Lung microvascular endothelial cell (primary cell): ENCODE measurements around the gene KCNH1. TPM values are rescaled to one million over a fixed set of nuclear protein-coding genes. Genes with fewer than 3 reads are reported as not detected.
A peak's percentile ranks its signal among the peaks of the same experiment; 100 is the strongest.

ENCODE experiments used
- DNase-seq, 2 donors: peaks; one replicate each; pipeline versions ENCODE4 v3.0.0 to v3.0.0-alpha.2; 2010; ENCODE audit warnings: low read depth in 2 of 2
- total RNA-seq: library from RNA; depleted of rRNA; stranded (reverse); fragments of >200 nt; gene quantifications from 2 replicates; pipeline ENCODE4 v1.2.1, GENCODE V29; 2014

The KCNH1 gene
- total RNA-seq, 1 donor from 2014 or later = not detected

DNA sequence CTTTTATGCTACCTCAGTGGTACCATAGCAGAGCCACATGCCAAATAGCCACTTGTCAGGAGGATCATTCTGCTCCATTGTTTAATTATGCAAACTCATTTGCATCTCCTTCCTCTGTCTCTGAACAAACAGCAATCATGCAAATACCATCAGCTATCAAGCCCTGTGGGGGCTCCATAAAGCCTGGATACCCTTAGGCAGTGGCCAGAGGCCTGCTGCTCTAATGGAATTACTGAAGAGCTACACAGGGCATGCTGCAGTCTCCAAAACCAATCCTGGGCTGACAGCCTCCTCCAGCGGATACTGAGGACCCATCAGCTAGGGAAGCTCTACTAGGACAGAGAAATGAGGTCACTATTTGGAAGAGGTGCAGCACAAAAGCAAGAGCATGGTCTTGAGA lies 376.3 kb downstream of the KCNH1 start:
- DNase-seq = no peak

DNA sequence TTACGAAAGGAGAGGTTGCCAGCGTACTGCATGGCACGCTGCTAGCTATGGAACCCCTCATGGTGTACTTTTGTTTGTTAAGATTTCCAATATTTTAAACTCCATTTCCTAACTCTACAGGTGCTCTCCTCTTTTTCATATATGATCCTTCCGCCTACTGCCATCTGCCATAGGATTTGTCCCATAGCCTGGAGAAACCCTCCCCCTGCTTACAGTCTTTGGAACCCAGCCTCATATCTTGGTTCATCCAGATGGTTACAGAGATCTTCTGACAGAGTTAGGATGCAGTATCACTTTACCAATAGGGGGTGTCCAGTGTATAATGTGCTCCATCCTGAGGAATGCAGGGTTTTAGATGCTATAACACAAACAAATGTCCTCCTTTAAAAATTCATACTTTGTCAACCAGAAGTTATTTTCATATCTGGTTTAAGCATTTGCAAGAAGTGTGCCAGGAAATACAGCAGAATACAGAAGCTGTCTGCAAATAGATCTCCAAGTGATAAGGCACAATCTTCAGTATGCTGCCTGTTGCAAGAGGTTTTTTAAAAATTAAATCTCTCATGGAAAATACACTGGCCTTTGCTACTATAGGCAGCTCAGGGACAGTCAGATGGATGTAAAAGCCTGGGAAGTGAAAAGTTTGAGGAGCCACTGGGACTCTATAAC lies 377.8 kb downstream of the KCNH1 start:
- DNase-seq = no peak

DNA sequence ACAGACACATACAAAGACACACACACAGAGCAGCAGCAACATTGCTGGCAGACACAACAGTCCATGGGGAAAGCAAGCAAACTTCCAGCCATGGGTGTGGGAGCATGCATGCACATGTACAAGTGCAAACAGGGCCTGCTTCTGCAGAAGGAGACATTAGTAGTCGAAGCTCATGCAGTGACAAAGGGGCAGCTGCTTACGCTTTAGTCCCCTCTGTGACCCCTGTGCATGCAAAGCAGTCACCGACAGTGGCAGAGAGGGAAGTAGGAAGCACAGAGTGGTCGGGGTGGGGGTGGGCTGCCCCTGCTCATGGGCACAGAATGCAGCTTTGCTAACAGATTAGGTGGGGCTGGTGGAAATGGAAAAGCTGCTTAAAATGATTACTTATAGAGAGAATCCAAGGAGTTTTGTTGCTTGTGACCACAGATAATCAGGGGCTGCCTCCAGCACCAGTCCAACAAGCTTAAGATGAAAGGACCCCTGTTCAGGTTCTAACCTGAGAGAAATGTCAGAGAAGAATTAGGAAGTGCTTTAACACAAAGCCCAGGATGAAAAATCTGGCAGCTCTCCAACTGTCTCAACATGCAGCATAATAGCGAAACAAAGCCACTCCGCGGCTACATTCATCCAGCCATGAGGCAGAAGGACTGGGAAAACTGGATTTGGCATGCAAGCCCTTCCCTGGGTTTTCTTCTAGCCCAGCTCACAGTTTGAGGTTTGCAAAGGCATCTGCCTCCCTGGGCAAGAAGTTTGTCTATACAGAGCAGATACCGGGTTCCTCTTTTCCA lies 378.9 kb downstream of the KCNH1 start:
- DNase-seq = peak in 1 of 2 donors; percentile 0

DNA sequence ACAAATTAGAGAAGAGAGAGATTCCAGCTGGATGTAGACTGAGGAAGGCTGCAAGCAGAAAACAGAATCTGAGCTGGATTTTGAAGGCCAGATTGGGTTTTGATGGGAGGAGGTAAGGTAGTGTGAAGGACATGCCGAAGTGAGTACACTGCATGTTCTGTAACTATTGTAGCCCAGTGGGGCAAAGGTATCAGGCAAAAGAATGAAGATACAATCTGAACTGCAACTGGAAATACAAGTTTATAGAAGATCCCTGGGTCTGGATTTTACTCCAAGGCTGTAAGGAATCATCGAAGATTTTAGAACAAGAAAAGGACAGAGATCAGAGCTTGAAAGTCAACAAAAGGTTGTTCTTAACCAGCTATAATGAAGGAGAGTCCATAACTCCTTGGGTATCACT lies 382.0 kb downstream of the KCNH1 start:
- no peak for DNase-seq

DNA sequence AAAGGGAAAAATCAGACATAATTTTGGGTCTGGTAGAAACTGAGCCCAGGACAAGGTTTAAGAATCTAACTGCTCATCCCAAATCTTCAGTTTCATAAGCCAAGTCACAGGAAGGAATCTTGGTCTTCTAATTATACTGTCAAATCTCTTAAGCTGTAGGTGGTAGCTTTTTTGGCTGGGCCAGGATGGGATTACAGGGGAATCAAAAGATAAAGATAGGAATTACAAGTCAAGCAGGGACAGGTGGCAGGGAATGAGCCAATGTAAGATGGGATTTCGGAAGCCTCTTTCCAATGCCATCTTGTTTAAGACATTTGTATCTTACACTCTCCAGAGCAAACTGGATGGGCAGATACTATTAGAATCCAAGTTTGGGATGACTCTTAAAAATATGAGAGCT lies 383.5 kb downstream of the KCNH1 start:
- DNase-seq = no peak

DNA sequence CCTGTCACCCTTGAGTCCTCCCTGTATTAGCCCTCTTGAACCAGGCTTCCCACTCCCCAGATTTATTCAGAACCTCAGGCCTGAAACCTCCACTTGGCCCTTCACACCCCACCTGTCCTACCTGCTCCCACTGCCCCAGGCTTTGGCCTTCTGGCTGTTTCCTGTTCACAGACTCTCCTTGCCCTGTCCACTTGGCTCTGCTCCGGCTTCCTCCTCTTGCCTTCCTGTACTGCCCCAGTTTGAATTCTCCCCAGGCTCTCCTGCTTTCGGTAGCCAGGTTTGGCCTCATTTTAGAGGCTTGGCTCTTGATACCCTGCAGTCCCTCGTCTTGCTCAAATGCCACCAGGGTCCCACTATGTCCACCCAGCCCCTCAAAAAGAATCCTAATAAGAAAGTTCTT lies 385.2 kb downstream of the KCNH1 start:
- no peak for DNase-seq

DNA sequence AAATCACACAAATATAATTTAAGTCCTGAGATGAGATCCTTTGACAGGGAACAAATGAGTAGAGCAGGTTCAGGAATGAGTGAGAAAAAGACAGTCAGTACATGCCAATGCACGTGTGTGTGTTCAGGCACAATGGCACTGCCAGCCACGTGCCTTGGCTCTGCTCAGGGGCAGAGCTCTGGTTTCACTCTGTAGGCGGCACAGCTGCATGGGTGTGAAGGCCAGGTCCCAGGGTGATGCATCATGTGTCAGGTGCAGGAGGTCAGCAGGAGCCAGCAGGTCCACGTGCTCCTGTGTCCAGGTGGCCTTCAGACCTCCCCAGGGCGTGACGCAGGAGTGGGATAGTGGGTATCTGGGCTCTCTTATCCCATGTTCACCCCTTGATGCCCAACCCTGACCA lies 386.1 kb downstream of the KCNH1 start:
- no peak for DNase-seq

DNA sequence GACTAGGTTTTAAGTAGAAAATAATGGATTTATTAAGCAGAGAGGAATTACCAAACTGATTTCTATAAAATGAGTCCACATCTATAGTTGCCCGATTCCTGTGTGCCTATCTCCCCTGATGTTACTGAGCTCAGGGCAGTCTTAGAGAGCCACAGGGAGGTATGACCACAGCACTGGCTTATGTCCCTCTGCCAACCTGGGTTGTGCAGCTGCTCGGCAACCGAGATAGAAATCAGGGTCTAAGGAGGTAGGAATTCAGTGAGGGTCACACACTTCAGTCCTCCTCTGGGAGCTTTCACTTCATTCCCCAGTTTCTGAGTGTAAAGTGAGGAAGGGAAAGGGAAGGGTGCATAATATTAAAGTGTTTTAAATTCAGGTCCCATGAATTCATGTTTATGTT lies 386.8 kb downstream of the KCNH1 start:
- DNase-seq = no peak

DNA sequence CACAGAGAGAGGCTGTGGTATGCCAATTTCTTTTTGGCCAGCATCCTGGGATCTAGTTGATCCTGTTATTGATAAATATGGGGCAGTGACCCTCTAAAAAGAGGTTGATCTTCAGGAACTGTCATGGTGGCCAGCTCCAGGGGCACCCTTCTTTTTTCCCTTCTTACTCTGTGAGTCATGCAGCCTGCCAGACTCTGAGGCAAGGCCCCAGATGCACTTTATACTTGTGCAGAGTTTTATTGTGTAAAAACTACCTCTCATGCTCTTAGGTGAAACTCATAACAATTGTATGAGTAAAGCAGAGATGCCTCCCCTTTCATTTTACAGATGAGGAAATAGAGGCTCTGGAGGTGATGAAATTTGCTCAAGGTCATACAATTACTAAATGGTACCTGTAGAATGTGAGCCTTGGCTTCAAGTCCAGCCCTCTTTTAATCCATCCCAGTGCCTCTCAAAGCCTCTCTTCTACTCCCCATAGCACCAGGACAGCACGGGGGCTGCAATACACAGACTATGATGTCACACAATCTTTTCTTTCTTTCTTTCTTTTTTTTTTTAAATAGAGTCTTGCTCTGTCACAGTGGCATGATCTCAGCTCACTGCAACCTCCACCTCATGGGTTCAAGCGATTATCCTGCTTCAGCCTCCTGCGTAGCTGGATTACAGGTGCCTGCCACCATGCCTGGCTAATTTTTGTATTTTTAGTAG lies 387.8 kb downstream of the KCNH1 start:
- DNase-seq = no peak

DNA sequence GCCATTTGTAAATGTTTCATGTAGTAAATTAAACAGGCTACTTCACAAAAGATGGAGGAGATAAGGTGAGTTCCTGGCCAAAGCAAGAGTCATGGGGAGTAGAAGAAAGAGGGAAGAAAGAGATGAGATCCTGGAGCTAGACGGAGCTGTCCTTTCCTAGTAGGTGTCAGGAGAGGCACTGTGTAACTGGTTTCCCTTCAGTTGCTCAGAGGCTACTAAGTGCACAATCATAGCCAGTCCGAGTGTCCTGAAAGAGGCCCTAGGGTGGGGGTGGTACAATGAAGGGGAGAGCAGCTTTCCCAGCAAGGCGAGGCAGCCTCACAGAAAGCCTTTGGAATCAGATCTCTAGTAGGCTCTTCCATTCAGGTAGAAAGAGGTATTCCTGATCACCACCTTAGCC lies 390.9 kb downstream of the KCNH1 start:
- no peak for DNase-seq

DNA sequence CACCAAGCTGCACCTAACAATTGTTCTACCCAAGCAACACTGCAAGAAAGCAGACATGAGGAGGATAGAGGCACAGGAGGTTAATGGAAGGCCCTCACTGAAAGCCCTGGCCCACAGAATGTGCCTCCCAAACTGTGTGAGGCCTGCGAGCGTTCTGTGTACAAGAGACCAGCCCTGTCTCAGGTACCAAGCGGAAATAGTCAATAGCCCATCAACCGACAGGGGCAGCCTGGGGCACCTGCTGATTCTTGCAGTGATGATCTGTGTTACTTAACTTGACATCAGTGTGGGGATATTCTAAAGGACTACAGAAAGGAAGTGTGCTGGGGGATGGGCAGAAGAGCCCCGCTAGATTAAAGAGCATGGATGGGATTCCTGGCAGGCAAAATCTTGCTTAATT lies 392.4 kb downstream of the KCNH1 start:
- DNase-seq = no peak

DNA sequence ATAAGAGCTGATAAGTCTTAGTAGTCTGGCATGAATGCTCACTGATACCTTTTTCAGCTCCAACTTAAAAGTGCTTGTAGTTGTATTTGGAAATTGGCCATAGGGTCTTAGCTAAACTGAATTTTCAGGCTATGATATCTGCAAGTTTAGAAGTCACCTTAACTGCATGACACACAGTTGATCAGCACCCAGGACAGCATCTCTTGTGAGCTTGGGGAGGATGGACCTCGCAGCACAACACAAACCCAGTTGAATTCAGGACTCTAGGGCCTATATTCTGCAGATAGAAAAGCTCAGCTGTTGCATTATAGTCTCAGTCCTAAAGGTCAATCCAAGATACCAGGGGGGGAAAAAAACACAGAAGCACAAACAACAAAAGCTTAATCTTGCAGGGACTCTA lies 394.3 kb downstream of the KCNH1 start:
- no peak for DNase-seq

DNA sequence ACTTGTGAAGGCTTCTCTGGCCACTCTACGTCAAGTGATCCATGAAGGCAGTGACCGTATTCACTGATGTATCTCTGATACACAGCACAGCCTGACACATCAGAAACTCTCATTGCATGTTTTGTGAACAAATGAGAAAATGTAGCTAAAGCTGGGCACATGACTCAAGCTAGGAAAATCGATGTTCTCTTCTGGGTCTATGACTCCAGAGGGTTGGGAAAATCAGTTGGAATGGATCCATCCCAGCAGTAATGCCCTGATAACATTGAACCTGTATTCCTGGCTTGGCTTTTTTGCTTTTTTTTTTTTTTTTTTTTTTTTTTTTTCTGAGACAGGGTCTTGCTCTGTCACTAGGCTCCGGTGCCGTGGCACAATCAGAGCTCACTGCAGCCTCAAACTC lies 395.7 kb downstream of the KCNH1 start:
- no peak for DNase-seq

DNA sequence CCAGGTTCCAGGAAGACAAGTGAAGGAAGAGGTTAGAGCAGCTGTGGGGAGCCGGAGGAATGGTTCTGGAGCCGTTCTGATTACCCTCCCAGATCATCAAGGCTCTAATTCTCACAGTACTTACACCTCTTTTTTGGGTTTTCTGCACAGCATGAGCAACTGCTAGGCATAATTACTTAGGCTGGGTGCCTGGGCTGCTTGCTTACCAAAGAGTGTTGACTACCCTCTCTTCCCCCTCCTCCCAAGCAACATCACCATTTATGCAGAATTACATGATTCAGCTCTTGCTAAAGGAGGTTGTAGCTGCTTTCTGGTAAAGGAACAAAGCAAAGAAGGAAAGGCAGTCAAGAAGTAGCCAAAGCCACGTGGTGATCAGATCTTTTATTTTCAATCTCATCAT lies 397.2 kb downstream of the KCNH1 start:
- no peak for DNase-seq

DNA sequence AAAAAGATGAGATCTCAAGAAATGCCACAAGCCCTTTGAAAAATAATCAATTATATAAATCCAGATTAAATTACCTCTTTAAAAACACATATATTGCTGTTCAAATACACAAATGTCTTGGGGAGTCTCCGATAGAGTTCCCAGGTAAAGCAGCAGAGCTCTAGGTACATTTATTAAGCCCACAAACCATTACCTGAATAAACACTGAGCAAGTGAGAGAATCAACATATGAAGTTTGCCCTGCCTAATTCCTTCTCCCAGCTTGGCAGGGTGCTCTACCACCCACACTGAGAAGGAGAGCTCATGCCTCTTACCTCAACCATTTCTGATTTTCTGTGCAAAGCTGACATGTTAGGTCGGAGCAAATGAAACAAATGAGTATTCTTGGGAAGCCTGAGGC lies 402.4 kb downstream of the KCNH1 start:
- no peak for DNase-seq

DNA sequence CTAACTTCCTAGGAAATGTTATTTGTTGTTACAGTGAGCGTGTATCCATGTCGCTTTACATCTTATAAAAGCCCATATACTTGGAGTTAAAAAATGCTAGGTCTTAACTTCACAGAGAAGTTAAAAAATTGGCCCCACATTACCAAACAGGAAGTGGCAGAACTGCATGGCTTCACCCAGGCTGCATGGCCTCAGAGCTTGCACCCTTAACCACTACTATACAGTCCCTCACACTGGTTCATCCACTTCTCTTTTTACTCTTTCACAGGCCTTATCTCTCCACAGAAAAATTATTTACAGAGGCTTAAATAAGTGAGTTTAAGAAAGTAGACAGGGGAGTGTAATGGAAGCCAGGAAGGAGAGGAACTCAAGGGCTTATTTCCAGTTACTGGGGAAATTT lies 402.8 kb downstream of the KCNH1 start:
- DNase-seq = no peak

DNA sequence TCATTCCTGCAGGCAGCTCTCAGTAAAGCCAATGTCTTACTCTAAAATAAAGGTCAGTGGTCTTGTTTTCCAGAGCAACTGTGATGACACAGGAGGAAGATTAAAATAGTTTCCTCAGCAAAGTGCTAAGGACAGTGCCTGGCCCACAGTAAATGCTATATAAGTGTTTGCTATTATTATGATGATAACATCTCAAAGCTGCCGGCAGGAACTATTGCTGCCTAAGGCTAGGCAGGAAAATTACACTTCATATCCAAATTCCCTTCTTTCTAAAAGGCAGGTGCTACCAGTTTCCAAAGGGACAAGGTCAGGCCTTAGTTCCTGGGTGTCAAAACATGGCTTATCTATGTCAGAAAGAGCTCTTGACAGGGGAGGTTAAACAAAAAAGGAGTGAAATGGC lies 403.9 kb downstream of the KCNH1 start:
- DNase-seq = no peak

DNA sequence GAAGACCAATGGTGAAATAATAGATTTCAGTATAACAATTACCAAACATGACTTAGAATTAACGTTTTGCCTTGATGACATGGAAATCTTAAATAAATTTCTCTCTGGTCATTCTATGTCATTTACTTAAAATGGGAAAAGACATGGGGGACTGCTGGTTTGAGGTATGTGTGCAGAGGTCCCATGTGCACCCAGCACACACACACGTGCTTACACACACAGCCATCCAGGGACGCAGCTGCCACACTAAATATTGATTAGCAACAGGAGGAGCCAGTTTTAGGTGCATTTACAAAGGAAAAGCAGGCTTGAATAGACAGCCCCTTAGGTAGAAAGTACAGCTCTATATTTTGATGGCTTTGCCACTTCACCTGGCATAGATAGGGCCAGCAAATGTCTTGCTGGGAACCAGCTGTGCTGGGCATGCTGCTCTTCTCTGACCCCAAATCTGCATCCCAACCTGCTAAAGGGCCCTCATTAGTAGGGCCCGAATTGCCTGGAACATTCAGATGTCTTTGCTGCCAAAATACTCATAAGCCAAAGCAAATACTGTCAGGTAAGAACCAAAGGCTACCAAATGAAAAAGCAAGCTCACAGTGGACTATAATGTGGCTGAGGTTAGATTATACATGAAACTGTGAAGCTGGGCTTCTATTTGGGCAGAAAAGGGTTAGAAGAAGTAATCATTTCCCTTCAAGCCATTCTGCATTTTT lies 405.4 kb downstream of the KCNH1 start:
- DNase-seq = no peak

DNA sequence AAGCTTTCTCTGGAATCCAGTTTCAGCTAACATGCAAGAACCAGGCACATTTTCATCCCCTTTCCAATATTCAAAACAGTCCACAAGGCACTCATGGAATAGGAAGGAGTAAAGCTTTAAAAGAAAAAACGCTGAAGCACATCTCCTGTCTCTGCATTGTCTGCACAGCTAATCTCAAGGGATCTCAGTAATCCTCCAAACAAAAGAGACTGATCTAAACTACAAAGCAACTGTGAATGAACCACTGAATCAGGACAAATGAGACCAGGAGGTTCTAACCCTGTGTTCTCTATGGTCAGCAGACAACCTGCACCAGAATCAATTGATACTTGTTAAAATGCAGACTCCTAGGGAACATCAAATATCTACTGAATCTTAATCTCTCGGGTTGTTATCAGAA lies 406.2 kb downstream of the KCNH1 start:
- DNase-seq = no peak

DNA sequence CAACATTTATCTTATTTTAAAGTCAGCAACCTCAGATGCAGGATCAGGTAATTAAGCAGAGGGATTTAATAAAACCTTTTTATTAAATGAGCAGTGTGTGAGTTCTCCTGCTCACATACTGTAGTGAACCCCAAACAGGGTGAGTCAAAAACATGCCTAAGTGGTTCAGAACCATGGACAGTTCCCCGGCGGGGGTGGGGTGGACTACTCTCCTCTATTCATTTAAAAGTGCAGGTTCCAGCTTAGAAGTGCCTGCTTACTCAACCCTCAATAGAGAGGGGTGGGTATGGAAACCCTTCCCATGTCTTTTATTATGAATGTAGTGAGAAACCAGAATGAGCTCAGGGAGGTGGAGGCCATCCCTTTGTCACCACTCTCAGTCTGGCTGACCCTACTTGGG lies 407.3 kb downstream of the KCNH1 start:
- no peak for DNase-seq

DNA sequence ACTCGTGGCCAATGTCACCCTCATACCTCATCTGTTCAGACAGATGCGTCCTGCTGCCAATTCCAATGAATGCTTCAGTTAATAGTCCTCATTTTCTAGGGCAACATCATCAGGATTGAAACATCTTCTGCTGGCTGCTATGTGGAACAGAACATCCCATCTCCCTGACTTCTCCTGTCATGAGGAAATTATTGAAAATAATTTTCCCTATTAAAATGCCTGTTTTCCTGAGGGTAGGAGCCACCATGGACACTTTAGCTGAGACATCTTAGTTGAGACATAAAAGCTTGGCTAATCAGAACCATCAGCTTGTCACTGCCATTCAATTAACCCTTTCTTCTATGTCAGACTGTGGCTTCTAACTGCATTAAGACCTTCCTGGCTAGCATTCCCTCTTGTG lies 409.2 kb downstream of the KCNH1 start:
- no peak for DNase-seq

DNA sequence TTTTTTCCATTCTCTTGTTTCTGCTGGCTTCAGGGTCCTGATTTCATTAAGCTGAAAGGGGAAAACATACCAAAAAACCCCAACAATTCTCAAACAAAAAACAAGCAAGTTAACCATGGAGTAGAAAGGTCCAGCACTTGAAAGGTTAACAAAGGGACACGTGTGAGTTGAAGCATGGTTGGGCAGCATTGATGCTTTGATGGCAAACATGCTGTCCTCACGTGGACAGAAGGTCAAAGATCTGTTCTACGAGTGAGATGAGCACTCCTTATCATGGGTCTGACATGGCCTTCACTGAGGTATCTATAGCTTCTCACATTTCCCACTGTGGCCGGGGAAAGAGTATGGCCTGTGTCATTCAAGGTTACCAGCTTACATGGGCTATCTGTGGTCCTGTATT lies 410.3 kb downstream of the KCNH1 start:
- DNase-seq = no peak
